HUDEP-2 (cell line): Measurements from ENCODE around the gene MLLT1.

Experiments
- DNase-seq, 76 experiments: peaks; one replicate each; lab custom pipeline; 2025; ENCODE audit not compliant: unreplicated experiment in 76 of 76; lab: John Stamatoyannopoulos, UW

The MLLT1 gene

DNA sequence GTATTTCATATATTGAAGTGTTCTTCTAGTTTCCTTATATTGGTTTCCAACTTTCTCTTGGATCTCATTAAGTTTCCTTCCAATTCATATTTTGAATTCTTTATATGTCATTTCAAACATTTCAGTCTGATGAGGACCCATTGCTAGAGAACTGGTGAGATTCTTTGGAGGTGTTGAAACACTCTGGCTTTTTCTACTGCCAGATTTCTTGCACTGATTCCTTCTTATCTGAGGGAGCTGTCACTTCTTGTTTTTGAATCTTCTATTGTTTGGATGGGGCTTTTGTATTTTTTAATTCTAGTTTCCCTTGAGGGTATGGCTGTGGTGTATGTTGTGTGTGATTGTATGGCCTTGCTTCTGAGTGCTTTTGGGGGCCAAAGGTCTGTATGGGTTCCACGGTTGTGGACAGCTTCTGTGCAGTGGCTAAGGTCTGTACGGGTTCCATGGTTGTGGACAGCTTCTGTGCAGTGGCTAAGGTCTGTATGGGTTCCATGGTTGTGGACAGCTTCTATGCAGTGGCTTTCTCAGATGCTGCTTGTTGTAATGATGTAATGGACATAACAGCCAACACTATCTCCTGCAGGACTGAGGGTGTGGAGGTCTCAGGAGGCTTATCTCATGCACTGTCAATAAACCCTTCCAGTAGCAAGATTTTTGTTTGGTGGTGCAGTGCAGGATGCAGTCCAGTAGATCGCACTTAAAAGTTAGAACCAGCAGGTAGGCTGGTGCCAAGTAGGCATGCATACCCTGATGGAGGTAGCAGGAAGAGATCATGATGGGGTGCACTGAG lies 107.5 kb downstream of the MLLT1 start:
- no peak for DNase-seq

DNA sequence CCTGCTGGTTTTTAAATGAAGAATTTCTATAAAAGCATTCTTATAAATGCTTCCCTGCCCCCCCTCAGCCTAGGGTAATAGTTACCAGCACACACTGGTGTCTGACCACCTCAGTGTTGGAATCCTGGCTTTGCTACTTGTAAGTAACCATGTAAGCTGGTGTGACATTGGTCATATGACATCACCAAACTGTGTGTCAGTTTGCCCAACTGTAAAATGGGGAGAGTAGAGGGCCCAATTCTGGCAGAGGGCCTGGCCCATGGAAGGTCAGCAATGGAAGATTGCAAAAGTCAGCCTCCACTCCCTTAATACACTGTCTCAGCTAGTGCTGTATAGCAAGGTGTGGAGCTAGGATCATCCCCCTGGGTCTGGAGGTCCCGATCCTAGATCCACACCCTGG lies 112.7 kb downstream of the MLLT1 start:
- DNase-seq = no peak

DNA sequence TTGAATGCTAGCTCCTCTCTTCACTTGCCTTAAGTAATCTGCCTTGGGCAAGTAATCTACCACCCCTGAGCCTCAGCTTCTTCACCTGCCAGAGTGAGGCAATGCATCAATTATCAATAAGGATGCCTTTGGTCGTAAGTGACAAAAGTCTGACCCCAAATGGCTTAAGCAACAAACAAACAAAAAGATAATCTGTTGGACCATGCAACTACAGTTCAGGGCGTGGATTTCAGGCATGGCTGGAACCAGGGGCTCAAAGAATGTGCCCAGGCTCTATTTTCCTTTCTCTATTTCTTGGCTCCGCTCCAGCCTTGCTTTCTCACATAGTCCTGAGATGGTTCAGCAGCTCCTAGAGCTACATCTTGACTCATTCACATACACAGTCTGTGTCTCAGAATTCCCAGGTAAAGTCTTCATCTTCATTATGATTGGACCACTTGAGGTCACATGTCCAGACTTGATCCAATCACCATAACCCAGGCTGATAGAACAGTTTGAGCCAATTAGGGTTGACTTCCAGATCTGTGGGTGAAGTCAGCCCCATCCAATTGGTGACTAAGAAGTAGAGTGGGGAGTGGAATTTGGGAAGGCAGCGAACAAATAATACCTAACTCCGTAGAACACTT lies 114.8 kb downstream of the MLLT1 start:
- DNase-seq = no peak

DNA sequence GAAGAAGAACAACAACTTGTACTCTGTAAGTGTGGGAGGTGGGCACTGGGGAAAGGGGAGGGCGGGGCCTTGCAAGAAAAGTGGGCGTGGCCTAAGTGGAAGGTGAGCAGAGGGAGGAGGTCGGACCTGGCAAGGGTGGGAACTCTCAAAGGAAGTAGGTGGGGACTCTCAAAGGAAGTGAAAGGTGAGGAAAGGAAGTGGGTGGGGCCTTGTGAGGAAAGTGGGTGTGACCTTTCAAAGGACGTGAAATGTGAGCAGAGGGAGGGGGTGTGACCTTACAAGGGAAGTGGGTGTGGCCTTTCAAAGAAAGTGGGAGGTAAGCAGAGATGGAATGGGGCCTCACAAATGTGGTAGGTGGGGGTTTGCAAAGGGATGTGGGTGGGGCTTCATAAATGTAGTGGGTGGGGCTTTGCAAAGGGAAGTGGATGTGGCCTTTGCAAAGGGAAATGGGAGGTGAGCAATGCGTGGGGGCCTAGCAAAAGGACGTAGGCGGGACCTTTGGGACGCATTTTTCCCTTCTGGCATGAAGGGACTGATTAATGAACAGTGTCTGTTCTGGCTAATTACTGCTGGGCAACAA lies 118.4 kb downstream of the MLLT1 start:
- DNase-seq = peak in 64 of 76 experiments; percentile 11 to 87 (median 60)
